ENCODE measurements around the gene SEMA3E.
"Not testable (repeated sequence)": the region's sequence is repeated elsewhere in the genome, so short reads cannot be mapped to it uniquely, and the experiment has no call there.

SEMA3E gene

DNA sequence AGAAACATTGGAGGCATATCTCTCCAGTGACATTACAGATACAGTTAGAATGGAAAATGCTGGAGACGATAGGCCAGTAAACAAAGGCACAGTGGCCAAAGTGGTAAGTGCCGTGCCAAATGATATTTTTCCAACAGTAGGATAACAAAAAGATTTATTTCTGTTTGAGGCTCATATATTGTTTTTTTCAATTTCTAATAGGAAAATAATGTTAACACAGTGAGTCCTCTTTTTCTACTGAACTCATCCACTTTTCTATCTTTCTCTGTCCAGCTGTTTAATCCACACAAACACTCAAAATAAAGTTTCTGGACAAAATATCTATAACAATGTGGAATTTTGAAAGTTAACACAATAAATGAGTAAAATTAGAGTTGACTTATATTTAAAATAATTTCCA lies 201.3 kb downstream of the SEMA3E start:
- in situ Hi-C loops (cut with HindIII; ENCODE audit: low sequenced_read_pairs), result no loop called here
- H3K4me3 ChIP-seq (ENCODE audit: low read depth, low read length), result no peak overlapping the region
- TF ChIP-seq, protein P1, sequence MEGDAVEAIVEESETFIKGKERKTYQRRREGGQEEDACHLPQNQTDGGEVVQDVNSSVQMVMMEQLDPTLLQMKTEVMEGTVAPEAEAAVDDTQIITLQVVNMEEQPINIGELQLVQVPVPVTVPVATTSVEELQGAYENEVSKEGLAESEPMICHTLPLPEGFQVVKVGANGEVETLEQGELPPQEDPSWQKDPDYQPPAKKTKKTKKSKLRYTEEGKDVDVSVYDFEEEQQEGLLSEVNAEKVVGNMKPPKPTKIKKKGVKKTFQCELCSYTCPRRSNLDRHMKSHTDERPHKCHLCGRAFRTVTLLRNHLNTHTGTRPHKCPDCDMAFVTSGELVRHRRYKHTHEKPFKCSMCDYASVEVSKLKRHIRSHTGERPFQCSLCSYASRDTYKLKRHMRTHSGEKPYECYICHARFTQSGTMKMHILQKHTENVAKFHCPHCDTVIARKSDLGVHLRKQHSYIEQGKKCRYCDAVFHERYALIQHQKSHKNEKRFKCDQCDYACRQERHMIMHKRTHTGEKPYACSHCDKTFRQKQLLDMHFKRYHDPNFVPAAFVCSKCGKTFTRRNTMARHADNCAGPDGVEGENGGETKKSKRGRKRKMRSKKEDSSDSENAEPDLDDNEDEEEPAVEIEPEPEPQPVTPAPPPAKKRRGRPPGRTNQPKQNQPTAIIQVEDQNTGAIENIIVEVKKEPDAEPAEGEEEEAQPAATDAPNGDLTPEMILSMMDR (IDR thresholded peaks at IDR 0.05; ENCODE audit: low read depth, low read length, missing control alignments), result no peak

DNA sequence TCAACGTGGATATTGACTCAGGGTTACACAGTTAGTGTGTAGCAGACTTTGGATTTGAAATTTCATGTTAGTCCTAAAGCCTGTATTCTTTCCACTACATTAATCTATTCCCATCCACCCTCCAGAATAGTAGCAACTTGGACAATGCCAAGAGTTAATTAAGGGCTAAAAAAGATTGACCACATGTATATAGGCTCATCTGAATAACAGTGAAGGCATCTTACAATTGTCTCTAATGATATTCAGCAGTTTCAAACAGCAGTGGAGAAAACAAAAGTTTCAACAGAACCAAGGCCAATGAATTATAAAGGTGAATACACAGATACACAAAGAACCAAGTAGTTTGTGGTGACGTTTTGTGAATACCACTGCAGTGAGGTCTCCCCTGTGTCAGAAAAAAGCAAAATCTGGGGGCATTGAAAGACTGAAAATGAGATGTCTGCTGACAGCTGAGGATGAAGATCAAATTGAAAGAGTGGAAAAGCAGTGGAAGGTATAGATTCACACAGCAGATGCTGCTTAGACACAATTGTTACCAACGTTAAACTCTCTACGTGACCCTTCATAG lies 202.8 kb downstream of the SEMA3E start:
- no peak overlapping the region for H3K4me3 ChIP-seq (ENCODE audit: low read depth, low read length)
- in situ Hi-C loops (cut with HindIII; ENCODE audit: low sequenced_read_pairs), result no loop called here
- TF ChIP-seq, protein P1 (IDR thresholded peaks at IDR 0.05; ENCODE audit: low read depth, low read length, missing control alignments), result no peak
- no peak for DNase-seq (ENCODE audit: low read depth)

More for the DNA sequence above, 201.3 kb downstream of the SEMA3E start:
- no peak for DNase-seq (ENCODE audit: low read depth)

DNA sequence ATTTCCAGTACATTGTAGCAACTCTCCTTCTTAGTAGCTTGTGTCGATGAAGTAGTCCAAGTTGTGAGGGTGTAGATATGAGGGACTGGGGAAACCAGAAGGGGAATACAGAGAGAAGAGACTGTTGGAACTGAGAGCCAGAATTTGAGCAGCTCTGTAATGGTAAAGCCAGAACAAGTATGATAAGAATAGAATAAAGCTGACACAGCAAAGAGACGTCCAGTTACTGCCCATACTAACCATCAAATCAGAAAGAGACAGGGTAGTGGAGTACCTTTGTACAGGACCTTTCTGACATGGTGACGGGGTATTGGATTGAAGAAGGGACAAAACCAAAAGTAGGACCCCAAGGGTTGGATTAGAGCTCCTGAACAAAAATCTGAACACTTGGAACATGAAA lies 206.0 kb downstream of the SEMA3E start:
- TF ChIP-seq, protein P1 (IDR thresholded peaks at IDR 0.05; ENCODE audit: low read depth, low read length, missing control alignments), result no peak
- H3K4me3 ChIP-seq (ENCODE audit: low read depth, low read length), result no peak overlapping the region
- DNase-seq (ENCODE audit: low read depth), result no peak
- in situ Hi-C loops (cut with HindIII; ENCODE audit: low sequenced_read_pairs), result no loop called here

GRCh38 chr7:83439026-83439425 lies 209.9 kb downstream of the SEMA3E start:
- no peak overlapping the region for H3K4me3 ChIP-seq (ENCODE audit: low read depth, low read length)
- TF ChIP-seq, protein P1 (IDR thresholded peaks at IDR 0.05; ENCODE audit: low read depth, low read length, missing control alignments), result no peak
- in situ Hi-C loops (cut with HindIII; ENCODE audit: low sequenced_read_pairs), result no loop called here
- DNase-seq (ENCODE audit: low read depth), result no peak

DNA sequence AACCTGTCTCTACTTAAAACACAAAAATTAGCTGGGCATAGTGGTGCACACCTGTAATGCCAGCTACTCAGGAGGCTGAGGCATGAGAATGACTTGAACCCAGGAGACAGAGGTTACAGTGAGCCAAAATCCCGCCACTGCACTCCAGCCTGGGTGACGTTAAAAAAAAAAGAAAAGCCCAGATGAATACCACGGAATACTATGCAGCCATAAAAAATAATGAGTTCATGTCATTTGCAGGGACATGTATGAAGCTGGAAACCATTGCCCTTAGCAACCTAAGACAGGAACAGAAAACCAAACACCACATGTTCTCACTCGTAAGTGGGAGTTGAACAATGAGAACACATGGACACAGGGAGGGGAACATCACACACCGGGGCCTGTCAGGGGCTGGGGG lies 218.7 kb downstream of the SEMA3E start:
- in situ Hi-C loops (cut with HindIII; ENCODE audit: low sequenced_read_pairs); DNase-seq (ENCODE audit: low read depth); H3K4me3 ChIP-seq (ENCODE audit: low read depth, low read length): not testable (repeated sequence)

GRCh38 chr7:83429493-83429892 lies 219.4 kb downstream of the SEMA3E start:
- in situ Hi-C loops (cut with HindIII; ENCODE audit: low sequenced_read_pairs), result no loop called here
- TF ChIP-seq, protein P1 (IDR thresholded peaks at IDR 0.05; ENCODE audit: low read depth, low read length, missing control alignments), result no peak

DNA sequence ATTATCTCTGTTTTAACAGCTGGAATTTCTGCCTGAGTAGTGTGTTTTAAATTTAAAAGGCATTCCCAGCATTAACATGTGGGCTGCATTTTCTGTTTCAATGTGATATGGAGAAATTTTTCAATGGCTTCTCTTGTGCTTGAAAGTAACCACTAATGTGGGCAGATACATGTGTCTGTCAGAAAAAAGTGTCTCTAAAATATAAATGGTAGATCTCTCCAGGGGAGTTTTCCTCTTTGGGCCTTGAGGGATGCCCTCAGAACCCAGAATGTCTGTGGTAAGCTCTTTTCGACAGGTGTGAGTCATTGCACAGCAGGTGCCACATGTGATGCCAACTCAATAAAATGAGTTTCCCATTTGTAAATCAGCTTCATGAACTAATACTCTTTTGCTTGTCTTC lies 221.1 kb downstream of the SEMA3E start:
- TF ChIP-seq, protein P1 (IDR thresholded peaks at IDR 0.05; ENCODE audit: low read depth, low read length, missing control alignments), result no peak
- peak; percentile 89 for DNase-seq (ENCODE audit: low read depth)
- in situ Hi-C loops (cut with HindIII; ENCODE audit: low sequenced_read_pairs), result no loop called here
- H3K4me3 ChIP-seq (ENCODE audit: low read depth, low read length), result no peak overlapping the region

More at GRCh38 chr7:83429493-83429892, 219.4 kb downstream of the SEMA3E start:
- no peak for DNase-seq (ENCODE audit: low read depth)
- H3K4me3 ChIP-seq (ENCODE audit: low read depth, low read length), result no peak overlapping the region

Measured in astrocyte of the cerebellum (primary cell).